ENCODE data around the gene CEP126. TPM values are rescaled to one million over a fixed set of nuclear protein-coding genes. Genes with fewer than 3 reads are reported as not detected.

CEP126 gene
- 1.6 and 1.8 TPM in 2 replicates for total RNA-seq

GRCh38 chr11:101914738-101915426 lies at the start of gene CEP126:
TSS of gene CEP126 (plus strand) at chr11:101915010. CDS start at chr11:101915285, 275 bp downstream.

GRCh38 chr11:101916422-101916821 lies 1.6 kb downstream of the CEP126 start, which contains the start of gene ANGPTL5:
TSS of gene ANGPTL5 (minus strand) at chr11:101916522. CDS start at chr11:101907909, 8,613 bp downstream.

GRCh38 chr11:102047305-102047924 lies 132.6 kb downstream of the CEP126 start, which contains the start of gene CFAP300:
TSS of gene CFAP300 (plus strand) at chr11:102047437. CDS start at chr11:102047471, 34 bp downstream.

Other genes starting within 250 kb of the CEP126 start
- gene ANGPTL5, start 1.5 kb downstream of the CEP126 start, total RNA-seq = 0.39 and 0.73 TPM in 2 replicates
- 2.2 and 5.1 TPM in 2 replicates for gene CFAP300, start 132.4 kb downstream of the CEP126 start, total RNA-seq
- gene YAP1, start 195.4 kb downstream of the CEP126 start, total RNA-seq = 114 and 150 TPM in 2 replicates

Measured in subcutaneous preadipocyte (primary cell).